Medulla oblongata (tissue), 1 donor: ENCODE measurements around the gene OTP.

Experiments used
- DNase-seq: peaks from one replicate; pipeline ENCODE4 v3.0.0-alpha.2; 2015; ENCODE audit errors: extremely low spot score

OTP gene

GRCh38 chr5:77637998-77638762 is at the start of gene OTP:
Gene OTP (minus strand): TSS chr5:77638713. CDS start chr5:77638549, 164 bp downstream.
- no peak for DNase-seq

- DNase-seq, result no peak
Measured at GRCh38 chr5:77683171-77683732, 44.7 kb upstream of the OTP start.

GRCh38 chr5:77670526-77670925 is 32.0 kb upstream of the OTP start:
- DNase-seq, result no peak

- no peak for DNase-seq
Measured at GRCh38 chr5:77669677-77670076, 31.2 kb upstream of the OTP start.

GRCh38 chr5:77663090-77663863 is 24.8 kb upstream of the OTP start:
- no peak for DNase-seq

- DNase-seq, result no peak
Measured at GRCh38 chr5:77662635-77663034, 24.1 kb upstream of the OTP start.

GRCh38 chr5:77658662-77659061 is 20.1 kb upstream of the OTP start:
- DNase-seq, result no peak

GRCh38 chr5:77651343-77651742 is 12.8 kb upstream of the OTP start:
- no peak for DNase-seq

GRCh38 chr5:77650686-77651085 is 12.2 kb upstream of the OTP start:
- DNase-seq, result no peak

- no peak for DNase-seq
Measured at GRCh38 chr5:77649776-77650175, 11.3 kb upstream of the OTP start.

GRCh38 chr5:77645995-77646639 is 7.6 kb upstream of the OTP start:
- no peak for DNase-seq

- DNase-seq, result peak; percentile 43
Measured at GRCh38 chr5:77645158-77645994, 6.9 kb upstream of the OTP start.

- DNase-seq, result no peak
Measured at GRCh38 chr5:77644371-77645157, 6.1 kb upstream of the OTP start.

- no peak for DNase-seq
Measured at GRCh38 chr5:77643654-77644370, 5.3 kb upstream of the OTP start.

GRCh38 chr5:77642738-77643653 is 4.5 kb upstream of the OTP start:
- DNase-seq, result no peak

- DNase-seq, result no peak
Measured at GRCh38 chr5:77641963-77642737, 3.6 kb upstream of the OTP start.

GRCh38 chr5:77641397-77641943 is 3.0 kb upstream of the OTP start:
- no peak for DNase-seq
